Stimulated activated CD4-positive, alpha-beta T cell treated with anti-CD3 and anti-CD28 coated beads, Interleukin-12 subunit alpha, Interleukin-12 subunit beta, amount 100 ng/mL, for 24 hours (primary cell): ENCODE data around the gene MX2.

Source experiments
- DNase-seq, 2 experiments: peaks; one replicate each; pipeline ENCODE4 v3.0.0-alpha.2; 2020; ENCODE audit warnings: low read depth in 2 of 2

MX2 gene

GRCh38 chr21:41387042-41387819 is 25.4 kb downstream of the MX2 start:
- DNase-seq = no peak

GRCh38 chr21:41387824-41388223 is 26.0 kb downstream of the MX2 start:
- no peak for DNase-seq

- DNase-seq = no peak
Observed at GRCh38 chr21:41388259-41388658, 26.4 kb downstream of the MX2 start.

GRCh38 chr21:41390043-41390639 is 28.3 kb downstream of the MX2 start:
- no peak for DNase-seq

- no peak for DNase-seq
Observed at GRCh38 chr21:41393876-41394465, 32.1 kb downstream of the MX2 start.

- no peak for DNase-seq
Observed at GRCh38 chr21:41396558-41397075, 34.8 kb downstream of the MX2 start.

- no peak for DNase-seq
Observed at GRCh38 chr21:41397471-41397891, 35.7 kb downstream of the MX2 start.

- no peak for DNase-seq
Observed at GRCh38 chr21:41398251-41398650, 36.4 kb downstream of the MX2 start.

- no peak for DNase-seq
Observed at GRCh38 chr21:41398831-41399230, 37.0 kb downstream of the MX2 start.

GRCh38 chr21:41399246-41399800 is 37.5 kb downstream of the MX2 start:
- no peak for DNase-seq

GRCh38 chr21:41402231-41402630 is 40.4 kb downstream of the MX2 start:
- DNase-seq = no peak

- DNase-seq = no peak
Observed at GRCh38 chr21:41402796-41403195, 41.0 kb downstream of the MX2 start.

- DNase-seq = no peak
Observed at GRCh38 chr21:41403331-41403730, 41.5 kb downstream of the MX2 start.

GRCh38 chr21:41403966-41404365 is 42.1 kb downstream of the MX2 start:
- no peak for DNase-seq

GRCh38 chr21:41405321-41405720 is 43.5 kb downstream of the MX2 start:
- DNase-seq = no peak

GRCh38 chr21:41406340-41406739 is 44.5 kb downstream of the MX2 start:
- DNase-seq = no peak

GRCh38 chr21:41407541-41408460 is 46.0 kb downstream of the MX2 start:
- DNase-seq = no peak

- DNase-seq = no peak
Observed at GRCh38 chr21:41410361-41410760, 48.5 kb downstream of the MX2 start.

- DNase-seq = no peak
Observed at GRCh38 chr21:41410767-41411448, 49.1 kb downstream of the MX2 start.

- DNase-seq = no peak
Observed at GRCh38 chr21:41411449-41412089, 49.7 kb downstream of the MX2 start.
